Upper lobe of right lung (tissue), 1 donor: ENCODE measurements around the gene AMPH. TPM values are rescaled to one million over a fixed set of nuclear protein-coding genes. Genes with fewer than 3 reads are reported as not detected.

Experiments
- ATAC-seq: fragments of 200-7000 bp; cut with Tn5 transposase; one replicate; pipeline ENCODE4 v1.9.1; 2020; ENCODE audit warnings: mild to moderate bottlenecking, moderate library complexity
- DNase-seq: peaks from one replicate; pipeline ENCODE4 v3.0.0-alpha.2; 2020
- H3K27ac ChIP-seq: fragments of 200-600 bp; one replicate; pipeline ENCODE4 v1.8.0; 2022
- H3K27me3 ChIP-seq: fragments of 200-600 bp; one replicate; pipeline ENCODE4 v1.8.0; 2022; ENCODE audit warnings: mild to moderate bottlenecking
- H3K36me3 ChIP-seq: fragments of 200-600 bp; one replicate; pipeline ENCODE4 v1.8.0; 2022
- H3K4me1 ChIP-seq: fragments of 200-600 bp; one replicate; pipeline ENCODE4 v1.8.0; 2022
- H3K4me3 ChIP-seq: fragments of 200-600 bp; one replicate; pipeline ENCODE4 v1.8.0; 2022; ENCODE audit warnings: mild to moderate bottlenecking
- H3K9me3 ChIP-seq: fragments of 200-600 bp; one replicate; pipeline ENCODE4 v1.8.0; 2022
- intact Hi-C: fragments of 100-400 bp; cut with DNase I; formaldehyde crosslinking; loops from one replicate; pipeline ENCODE4 v1.11.0; 2022
- total RNA-seq: library from RNA; stranded (reverse); fragmentation: NEBNext Ultra II Directional; extraction: Animal tissue kit (Norgen Biotek cat#: 25700); gene quantifications from one replicate; pipeline ENCODE4 v1.2.1, GENCODE V29; 2021
- TF ChIP-seq, protein P1 (sequence below): fragments of 200-600 bp; IDR thresholded peaks from one replicate; pipeline ENCODE4 v1.8.0; 2022; ENCODE audit warnings: antibody characterized with exemption
- donor health status: DM: no; HTN: yes; CAD: no; lungs with severe emphysema.

Gene AMPH
- total RNA-seq, 1 donor from 2014 or later, result 0.58 TPM

DNA sequence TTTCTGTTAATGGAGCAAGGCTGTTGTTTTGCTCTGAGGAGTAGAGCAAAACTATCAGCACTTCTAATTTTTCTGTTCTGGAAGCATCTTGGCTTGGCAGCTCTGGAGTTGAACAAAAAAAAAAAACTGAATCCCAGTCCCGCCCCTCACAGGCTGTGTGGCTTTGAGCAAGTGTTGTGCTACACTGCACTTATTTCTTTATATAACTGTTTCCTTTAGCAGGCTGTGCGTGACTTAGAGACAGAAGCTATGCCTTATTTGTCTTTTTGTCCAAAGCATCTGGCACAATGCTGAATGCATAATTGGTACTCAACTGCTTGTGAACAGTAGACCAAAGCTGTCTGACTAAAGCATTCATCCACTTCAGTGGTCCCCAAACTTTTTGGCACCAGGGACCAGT lies 96.1 kb downstream of the AMPH start:
- TF ChIP-seq, protein P1, sequence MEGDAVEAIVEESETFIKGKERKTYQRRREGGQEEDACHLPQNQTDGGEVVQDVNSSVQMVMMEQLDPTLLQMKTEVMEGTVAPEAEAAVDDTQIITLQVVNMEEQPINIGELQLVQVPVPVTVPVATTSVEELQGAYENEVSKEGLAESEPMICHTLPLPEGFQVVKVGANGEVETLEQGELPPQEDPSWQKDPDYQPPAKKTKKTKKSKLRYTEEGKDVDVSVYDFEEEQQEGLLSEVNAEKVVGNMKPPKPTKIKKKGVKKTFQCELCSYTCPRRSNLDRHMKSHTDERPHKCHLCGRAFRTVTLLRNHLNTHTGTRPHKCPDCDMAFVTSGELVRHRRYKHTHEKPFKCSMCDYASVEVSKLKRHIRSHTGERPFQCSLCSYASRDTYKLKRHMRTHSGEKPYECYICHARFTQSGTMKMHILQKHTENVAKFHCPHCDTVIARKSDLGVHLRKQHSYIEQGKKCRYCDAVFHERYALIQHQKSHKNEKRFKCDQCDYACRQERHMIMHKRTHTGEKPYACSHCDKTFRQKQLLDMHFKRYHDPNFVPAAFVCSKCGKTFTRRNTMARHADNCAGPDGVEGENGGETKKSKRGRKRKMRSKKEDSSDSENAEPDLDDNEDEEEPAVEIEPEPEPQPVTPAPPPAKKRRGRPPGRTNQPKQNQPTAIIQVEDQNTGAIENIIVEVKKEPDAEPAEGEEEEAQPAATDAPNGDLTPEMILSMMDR, result no peak
- Histone ChIP-seq H3K4me1 (no peaks in the 10 kb centered on the region), H3K9me3 (no peaks in the 10 kb centered on the region), H3K36me3 (no peaks in the 10 kb centered on the region), H3K4me3 (no peak overlapping the region), H3K27me3 (no peaks in the 10 kb centered on the region), H3K27ac (no peak overlapping the region)
- intact Hi-C loops, result no loop called here
- ATAC-seq (no peak), DNase-seq (no peak)

DNA sequence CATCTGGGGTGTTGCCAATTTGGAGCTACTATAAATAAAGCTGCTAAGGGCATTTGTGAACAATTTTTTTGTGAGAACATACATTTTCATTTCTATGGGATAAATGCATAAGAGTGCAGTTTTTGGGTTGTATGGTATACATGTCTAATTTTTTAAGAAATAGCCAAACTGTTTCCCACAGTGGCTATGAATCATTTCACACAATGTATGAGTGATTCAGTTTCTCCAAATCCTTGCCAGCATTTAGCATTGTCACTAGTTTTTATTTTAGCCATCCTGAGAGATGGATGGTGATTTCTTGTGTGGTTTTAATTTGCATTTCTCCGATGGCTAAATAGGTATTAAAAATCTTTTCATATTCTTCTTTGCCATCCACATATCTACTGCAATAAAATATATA lies 105.3 kb downstream of the AMPH start:
- TF ChIP-seq, protein P1, result no peak
- no peak for DNase-seq
- ATAC-seq, result no peak
- Histone ChIP-seq H3K27me3 (no peaks in the 10 kb centered on the region), H3K9me3 (no peaks in the 10 kb centered on the region), H3K4me1 (no peaks in the 10 kb centered on the region), H3K4me3 (no peak overlapping the region), H3K36me3 (no peaks in the 10 kb centered on the region), H3K27ac (no peak overlapping the region)
- intact Hi-C loops, result no loop called here

DNA sequence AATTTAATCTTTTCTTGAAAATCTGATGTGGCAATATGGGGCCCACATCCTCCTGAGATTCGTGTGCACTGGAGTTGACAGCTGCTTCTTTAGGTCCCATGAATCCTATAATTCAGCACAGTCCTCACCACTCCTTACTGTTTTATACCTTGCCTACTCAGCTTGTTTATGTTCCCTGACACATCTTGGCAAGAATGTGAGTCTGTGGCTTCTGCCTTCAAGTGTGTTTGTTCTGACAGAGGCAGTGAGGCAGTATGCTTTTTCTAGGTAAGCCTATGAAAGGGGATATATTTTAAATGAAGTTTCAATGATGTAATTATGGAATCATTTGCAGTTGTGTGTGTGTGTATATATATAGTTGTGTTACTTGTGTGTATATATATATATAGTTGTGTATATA lies 106.4 kb downstream of the AMPH start:
- Histone ChIP-seq H3K36me3 (no peaks in the 10 kb centered on the region), H3K9me3 (no peaks in the 10 kb centered on the region), H3K4me3 (no peak overlapping the region), H3K27me3 (no peaks in the 10 kb centered on the region), H3K27ac (no peak overlapping the region), H3K4me1 (no peaks in the 10 kb centered on the region)
- DNase-seq (no peak), ATAC-seq (no peak)
- intact Hi-C loops, result no loop called here
- TF ChIP-seq, protein P1, result no peak

DNA sequence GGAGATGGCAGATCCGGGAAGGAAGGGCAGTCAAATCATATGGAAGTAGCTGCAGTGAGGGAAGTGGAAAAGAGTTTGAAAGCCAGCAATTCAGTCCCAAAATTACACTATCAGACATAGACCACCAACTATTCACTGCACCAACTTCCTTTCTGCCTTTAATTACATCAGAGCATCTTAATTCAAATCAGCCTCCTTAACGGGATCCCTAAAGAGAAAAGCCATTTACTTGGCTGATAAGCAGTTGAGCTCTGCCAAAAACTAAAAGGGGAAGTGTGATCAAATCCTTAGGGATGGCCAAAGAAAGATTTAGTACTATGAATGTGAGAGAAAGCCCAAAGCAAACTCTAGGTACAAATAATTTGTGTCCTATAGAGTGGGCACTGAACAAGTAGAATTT lies 110.4 kb downstream of the AMPH start:
- TF ChIP-seq, protein P1, result no peak
- no peak overlapping the region for H3K27ac ChIP-seq
- DNase-seq (no peak), ATAC-seq (no peak)
- no peak overlapping the region for H3K4me3 ChIP-seq
- peaks cover 5% of the 10 kb centered on the region for H3K9me3 ChIP-seq
- no peaks in the 10 kb centered on the region for H3K36me3 ChIP-seq
- no peaks in the 10 kb centered on the region for H3K4me1 ChIP-seq
- no peaks in the 10 kb centered on the region for H3K27me3 ChIP-seq
- intact Hi-C loops, result no loop called here

DNA sequence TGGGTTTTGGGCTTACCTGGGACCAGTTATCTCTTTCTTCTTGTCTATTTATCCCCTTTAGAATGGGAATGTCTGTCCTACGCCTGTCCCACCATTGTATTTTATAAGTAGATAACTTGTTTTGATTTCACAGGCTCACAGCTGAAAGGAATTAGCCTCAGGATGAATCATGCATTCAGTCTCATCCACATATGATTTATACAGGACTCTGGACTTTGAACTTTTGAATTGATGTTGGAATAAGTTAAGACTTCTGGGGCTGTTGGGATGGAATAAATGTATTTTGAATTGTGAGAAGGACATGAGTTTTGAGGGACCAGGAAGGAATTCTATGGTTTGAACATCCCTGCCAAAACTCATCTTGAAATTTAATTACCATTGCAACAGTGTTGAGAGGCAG lies 112.6 kb downstream of the AMPH start:
- no peak for ATAC-seq
- DNase-seq, result no peak
- Histone ChIP-seq H3K36me3 (no peaks in the 10 kb centered on the region), H3K4me1 (no peaks in the 10 kb centered on the region), H3K9me3 (peaks cover 5% of the 10 kb centered on the region), H3K4me3 (no peak overlapping the region), H3K27ac (no peak overlapping the region), H3K27me3 (no peaks in the 10 kb centered on the region)
- intact Hi-C loops, result no loop called here
- TF ChIP-seq, protein P1, result no peak

DNA sequence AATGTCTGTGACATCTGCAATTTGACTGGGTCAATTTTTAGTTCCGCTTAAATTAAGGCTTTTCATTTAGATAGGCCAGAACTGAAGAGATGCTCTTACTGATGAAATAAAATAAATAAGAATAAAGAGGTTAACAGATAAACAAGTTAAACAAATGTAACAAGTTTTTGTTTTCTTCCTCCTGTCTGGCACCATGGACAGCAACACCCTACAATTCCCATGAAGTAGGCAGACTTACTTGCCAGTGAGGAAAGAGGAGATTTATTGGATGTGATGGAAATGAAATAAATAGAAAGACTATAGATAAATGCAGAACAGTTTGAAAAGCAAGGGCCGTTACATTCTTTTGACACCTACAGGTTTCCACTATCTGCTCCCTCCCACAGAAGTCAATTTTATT lies 118.5 kb downstream of the AMPH start:
- TF ChIP-seq, protein P1, result no peak
- no peak overlapping the region for H3K27ac ChIP-seq
- DNase-seq (no peak), ATAC-seq (no peak)
- H3K4me3 ChIP-seq, result no peak overlapping the region
- H3K36me3 ChIP-seq, result no peaks in the 10 kb centered on the region
- H3K27me3 ChIP-seq, result no peaks in the 10 kb centered on the region
- peaks cover 5% of the 10 kb centered on the region for H3K9me3 ChIP-seq
- intact Hi-C loops, result no loop called here
- H3K4me1 ChIP-seq, result no peaks in the 10 kb centered on the region
